ENCODE measurements around the gene STARD6. TPM values are rescaled to one million over a fixed set of nuclear protein-coding genes. Genes with fewer than 3 reads are reported as not detected.
"Not testable (repeated sequence)": the region's sequence is repeated elsewhere in the genome, so short reads cannot be mapped to it uniquely, and the experiment has no call there.

Gene STARD6
- total RNA-seq, 1 donor from 2014 or later, result not detected

GRCh38 chr18:54323561-54323960, 34.1 kb downstream of the STARD6 start:
- H3K36me3 Mint-ChIP-seq (ENCODE audit: low read depth), result no peaks in the 10 kb centered on the region
- no peaks in the 10 kb centered on the region for H3K4me1 Mint-ChIP-seq
- no peak for DNase-seq
- no peak overlapping the region for H3K27ac Mint-ChIP-seq
- intact Hi-C loops (cut with micrococcal nuclease), result no loop called here
- H3K9me3 Mint-ChIP-seq, result no peaks in the 10 kb centered on the region
- peaks cover 11% of the 10 kb centered on the region for H3K27me3 Mint-ChIP-seq
- H3K4me3 Mint-ChIP-seq, result no peak overlapping the region

- no peak for DNase-seq
- no peak overlapping the region for H3K4me3 Mint-ChIP-seq
- peaks cover 7% of the 10 kb centered on the region for H3K9me3 Mint-ChIP-seq
- H3K27me3 Mint-ChIP-seq, result peaks cover 37% of the 10 kb centered on the region
- no peaks in the 10 kb centered on the region for H3K36me3 Mint-ChIP-seq (ENCODE audit: low read depth)
- intact Hi-C loops (cut with micrococcal nuclease), result no loop called here
- H3K4me1 Mint-ChIP-seq, result no peaks in the 10 kb centered on the region
- no peak overlapping the region for H3K27ac Mint-ChIP-seq
Measured at GRCh38 chr18:54316071-54316820, 41.4 kb downstream of the STARD6 start.

GRCh38 chr18:54309564-54309963, 48.1 kb downstream of the STARD6 start:
- DNase-seq; H3K4me3 Mint-ChIP-seq; H3K36me3 Mint-ChIP-seq (ENCODE audit: low read depth); H3K4me1 Mint-ChIP-seq; intact Hi-C loops (cut with micrococcal nuclease); H3K27ac Mint-ChIP-seq; H3K9me3 Mint-ChIP-seq: not testable (repeated sequence)
- peaks cover 20% of the 10 kb centered on the region for H3K27me3 Mint-ChIP-seq

GRCh38 chr18:54303408-54303807, 54.2 kb downstream of the STARD6 start:
- no peaks in the 10 kb centered on the region for H3K36me3 Mint-ChIP-seq (ENCODE audit: low read depth)
- H3K9me3 Mint-ChIP-seq, result peaks cover 5% of the 10 kb centered on the region
- H3K27ac Mint-ChIP-seq, result no peak overlapping the region
- intact Hi-C loops (cut with micrococcal nuclease), result no loop called here
- no peaks in the 10 kb centered on the region for H3K4me1 Mint-ChIP-seq
- H3K27me3 Mint-ChIP-seq, result peaks cover 4% of the 10 kb centered on the region
- no peak overlapping the region for H3K4me3 Mint-ChIP-seq
- DNase-seq, result no peak

- H3K4me3 Mint-ChIP-seq; H3K36me3 Mint-ChIP-seq (ENCODE audit: low read depth); DNase-seq; H3K27me3 Mint-ChIP-seq; H3K27ac Mint-ChIP-seq; intact Hi-C loops (cut with micrococcal nuclease); H3K4me1 Mint-ChIP-seq; H3K9me3 Mint-ChIP-seq: not testable (repeated sequence)
Measured at GRCh38 chr18:54298991-54299390, 58.7 kb downstream of the STARD6 start.

- Mint-ChIP-seq H3K4me3 (no peak overlapping the region), H3K27me3 (no peaks in the 10 kb centered on the region), H3K9me3 (peaks cover 7% of the 10 kb centered on the region), H3K36me3 (ENCODE audit: low read depth) (peaks cover 17% of the 10 kb centered on the region), H3K4me1 (peaks cover 2% of the 10 kb centered on the region), H3K27ac (no peak overlapping the region)
- DNase-seq, result no peak
- intact Hi-C loops (cut with micrococcal nuclease), result no loop called here
Measured at GRCh38 chr18:54296062-54296461, 61.6 kb downstream of the STARD6 start.

GRCh38 chr18:54294274-54294673, 63.4 kb downstream of the STARD6 start:
- DNase-seq, result no peak
- Mint-ChIP-seq H3K4me3 (no peak overlapping the region), H3K9me3 (peaks cover 7% of the 10 kb centered on the region), H3K4me1 (peaks cover 2% of the 10 kb centered on the region), H3K27me3 (no peaks in the 10 kb centered on the region), H3K36me3 (ENCODE audit: low read depth) (peaks cover 29% of the 10 kb centered on the region), H3K27ac (no peak overlapping the region)
- intact Hi-C loops (cut with micrococcal nuclease), result no loop called here

- no peaks in the 10 kb centered on the region for H3K27me3 Mint-ChIP-seq
- H3K9me3 Mint-ChIP-seq, result no peaks in the 10 kb centered on the region
- peaks cover 62% of the 10 kb centered on the region for H3K36me3 Mint-ChIP-seq (ENCODE audit: low read depth)
- peaks cover 18% of the 10 kb centered on the region for H3K4me1 Mint-ChIP-seq
- DNase-seq, result peak; percentile 82
- intact Hi-C loops (cut with micrococcal nuclease), result loop anchor here (1.0 to 5.0 kb wide), 9 partner anchors 14 to 432 kb away; partner anchors contain the start of gene MBD2
- H3K27ac Mint-ChIP-seq, result peak overlapping the region; percentile 78
- H3K4me3 Mint-ChIP-seq, result peak overlapping the region; percentile 19
Measured at GRCh38 chr18:54284981-54285785, 72.5 kb downstream of the STARD6 start.

GRCh38 chr18:54284535-54284934, 73.1 kb downstream of the STARD6 start:
- H3K4me3 Mint-ChIP-seq, result peak overlapping the region; percentile 19
- H3K36me3 Mint-ChIP-seq (ENCODE audit: low read depth), result peaks cover 62% of the 10 kb centered on the region
- no peak for DNase-seq
- H3K27ac Mint-ChIP-seq, result peak overlapping the region; percentile 78
- no peaks in the 10 kb centered on the region for H3K27me3 Mint-ChIP-seq
- intact Hi-C loops (cut with micrococcal nuclease), result loop anchor here (2.0 kb wide), 2 partner anchors 14 to 74 kb away; no protein-coding TSS in a partner anchor
- no peaks in the 10 kb centered on the region for H3K9me3 Mint-ChIP-seq
- peaks cover 18% of the 10 kb centered on the region for H3K4me1 Mint-ChIP-seq

GRCh38 chr18:54280220-54280569, 77.5 kb downstream of the STARD6 start:
- Mint-ChIP-seq H3K9me3 (no peaks in the 10 kb centered on the region), H3K27me3 (no peaks in the 10 kb centered on the region), H3K4me3 (no peak overlapping the region), H3K36me3 (ENCODE audit: low read depth) (peaks cover 51% of the 10 kb centered on the region), H3K4me1 (peaks cover 16% of the 10 kb centered on the region), H3K27ac (no peak overlapping the region)
- no peak for DNase-seq
- intact Hi-C loops (cut with micrococcal nuclease), result no loop called here

- intact Hi-C loops (cut with micrococcal nuclease), result no loop called here
- H3K9me3 Mint-ChIP-seq, result no peaks in the 10 kb centered on the region
- peaks cover 12% of the 10 kb centered on the region for H3K4me1 Mint-ChIP-seq
- DNase-seq, result no peak
- H3K36me3 Mint-ChIP-seq (ENCODE audit: low read depth), result peaks cover 45% of the 10 kb centered on the region
- no peaks in the 10 kb centered on the region for H3K27me3 Mint-ChIP-seq
- H3K27ac Mint-ChIP-seq, result no peak overlapping the region
- H3K4me3 Mint-ChIP-seq, result no peak overlapping the region
Measured at GRCh38 chr18:54279477-54280219, 78.0 kb downstream of the STARD6 start.

GRCh38 chr18:54278615-54279014, 79.0 kb downstream of the STARD6 start:
- peaks cover 5% of the 10 kb centered on the region for H3K4me1 Mint-ChIP-seq
- H3K27me3 Mint-ChIP-seq, result no peaks in the 10 kb centered on the region
- intact Hi-C loops (cut with micrococcal nuclease), result no loop called here
- H3K4me3 Mint-ChIP-seq, result no peak overlapping the region
- no peak for DNase-seq
- H3K36me3 Mint-ChIP-seq (ENCODE audit: low read depth), result peaks cover 38% of the 10 kb centered on the region
- H3K27ac Mint-ChIP-seq, result peak overlapping the region; percentile 34
- H3K9me3 Mint-ChIP-seq, result no peaks in the 10 kb centered on the region

GRCh38 chr18:54277899-54278298, 79.8 kb downstream of the STARD6 start:
- H3K27ac Mint-ChIP-seq, result no peak overlapping the region
- no peaks in the 10 kb centered on the region for H3K9me3 Mint-ChIP-seq
- DNase-seq, result no peak
- intact Hi-C loops (cut with micrococcal nuclease), result no loop called here
- H3K4me1 Mint-ChIP-seq, result peaks cover 5% of the 10 kb centered on the region
- no peaks in the 10 kb centered on the region for H3K27me3 Mint-ChIP-seq
- no peak overlapping the region for H3K4me3 Mint-ChIP-seq
- peaks cover 35% of the 10 kb centered on the region for H3K36me3 Mint-ChIP-seq (ENCODE audit: low read depth)

Data from activated CD4-positive, alpha-beta T cell treated with anti-CD3 and anti-CD28 coated beads, Interleukin-2, amount 10 ng/mL, durations not matched to agents 24 days and 14 days (primary cell).